HepG2 (cell line): ENCODE data around the gene CEBPB. TPM values are rescaled to one million over a fixed set of nuclear protein-coding genes. Genes with fewer than 3 reads are reported as not detected.

Experiments
- ATF7 ChIP-seq, 2 experiments: fragments of 450-650 bp in 1 of 2; sonication (generic) in 1 of 2; formaldehyde crosslinking in 1 of 2; IDR thresholded peaks; 2 replicates each; pipeline versions ENCODE4 v1.4.0 to v1.6.1; 2016 to 2020; ENCODE audit warnings: antibody characterized with exemption in 1 of 2, mild to moderate bottlenecking in 1 of 2, missing genetic modification reagents in 1 of 2
- BRF2 ChIP-seq: sonication (generic); formaldehyde crosslinking; IDR thresholded peaks from 2 replicates; pipeline ENCODE4 v1.8.1; 2022; ENCODE audit warnings: mild to moderate bottlenecking, missing genetic modification reagents
- CAMTA2 ChIP-seq: sonication (generic); formaldehyde crosslinking; IDR thresholded peaks from 2 replicates; pipeline ENCODE4 v1.4.0; 2020; ENCODE audit warnings: mild to moderate bottlenecking, missing genetic modification reagents, borderline replicate concordance
- CCDC6 ChIP-seq: sonication (generic); formaldehyde crosslinking; IDR thresholded peaks from 2 replicates; pipeline ENCODE4 v1.8.1; 2022; ENCODE audit warnings: mild to moderate bottlenecking, missing genetic modification reagents, moderate library complexity
- E2F2 ChIP-seq: sonication (generic); formaldehyde crosslinking; IDR thresholded peaks from 2 replicates; pipeline ENCODE4 v1.4.0; 2020; ENCODE audit warnings: missing genetic modification reagents, borderline replicate concordance
- FOXP4 ChIP-seq: sonication (generic); formaldehyde crosslinking; IDR thresholded peaks from 2 replicates; pipeline ENCODE4 v1.4.0; 2020; ENCODE audit warnings: missing genetic modification reagents
- KDM2A ChIP-seq: sonication (generic); formaldehyde crosslinking; IDR thresholded peaks from 2 replicates; pipeline ENCODE4 v1.4.0; 2020; ENCODE audit warnings: low read depth, missing genetic modification reagents, borderline replicate concordance
- MAFK ChIP-seq, 2 experiments: IDR thresholded peaks in 1 of 2; conservative IDR thresholded peaks in 1 of 2; 2 replicates each; pipeline ENCODE4 v1.6.1; 2011; ENCODE audit warnings: improper control_type of control experiment in 2 of 2, low read length in 2 of 2
- MBD4 ChIP-seq: IDR thresholded peaks from 2 replicates; pipeline ENCODE4 v1.6.1; 2012; ENCODE audit warnings: low read length, inconsistent platforms, borderline replicate concordance
- NPAS2 ChIP-seq: sonication (generic); formaldehyde crosslinking; IDR thresholded peaks from 2 replicates; pipeline ENCODE4 v1.8.0; 2022; ENCODE audit warnings: mild to moderate bottlenecking, missing genetic modification reagents, borderline replicate concordance
- PCBP1 ChIP-seq: fragments of 200-400 bp; formaldehyde crosslinking; IDR thresholded peaks from 2 replicates; pipeline ENCODE4 v1.6.1; 2017; ENCODE audit warnings: mild to moderate bottlenecking, low read depth, low read length, borderline replicate concordance
- SPEN ChIP-seq: sonication (generic); formaldehyde crosslinking; IDR thresholded peaks from 2 replicates; pipeline ENCODE4 v1.5.1; 2020; ENCODE audit warnings: low read depth, mild to moderate bottlenecking, missing genetic modification reagents
- TBP ChIP-seq: sonication (generic); formaldehyde crosslinking; IDR thresholded peaks from 2 replicates; pipeline ENCODE4 v1.5.0; 2020; ENCODE audit warnings: missing genetic modification reagents
- TBX2 ChIP-seq: sonication (generic); formaldehyde crosslinking; IDR thresholded peaks from 2 replicates; pipeline ENCODE4 v1.5.0; 2020; ENCODE audit warnings: missing genetic modification reagents, mild to moderate bottlenecking, borderline replicate concordance
- TFDP1 ChIP-seq: IDR thresholded peaks from 2 replicates; pipeline ENCODE4 v1.6.1; 2016; ENCODE audit warnings: missing compliant biosample characterization, missing genetic modification reagents, borderline replicate concordance
- ZNF619 ChIP-seq: sonication (generic); formaldehyde crosslinking; IDR thresholded peaks from 2 replicates; pipeline ENCODE4 v1.4.0; 2020; ENCODE audit warnings: mild to moderate bottlenecking, missing genetic modification reagents
- ZNF746 ChIP-seq: sonication (generic); formaldehyde crosslinking; IDR thresholded peaks from 2 replicates; pipeline ENCODE4 v1.8.0; 2022; ENCODE audit warnings: mild to moderate bottlenecking, missing genetic modification reagents
- ZNF782 ChIP-seq: sonication (generic); formaldehyde crosslinking; IDR thresholded peaks from 2 replicates; pipeline ENCODE4 v1.4.0; 2020; ENCODE audit warnings: missing genetic modification reagents, mild to moderate bottlenecking, borderline replicate concordance
- ZXDC ChIP-seq: sonication (generic); formaldehyde crosslinking; IDR thresholded peaks from 2 replicates; pipeline ENCODE4 v1.5.0; 2020; ENCODE audit warnings: mild to moderate bottlenecking, missing genetic modification reagents
- polyA plus RNA-seq, 8 experiments: library from polyadenylated mRNA; depleted of rRNA in 3 of 8; stranded (reverse) in 7 of 8; unstranded in 1 of 8; fragments of >200 nt; fragmentation: Illumina TruSeq in 4 of 8; extraction: Trizol in 4 of 8; gene quantifications; 2 replicates each; pipeline versions ENCODE4 v1.2.1 to v1.2.3, GENCODE V29; 2011 to 2016; ENCODE audit warnings: low read depth in 4 of 8, missing spikeins in 1 of 8, mixed read lengths in 1 of 8; ENCODE audit not compliant: insufficient read depth in 1 of 8
- total RNA-seq, 5 experiments: library from RNA; depleted of rRNA; stranded (reverse); fragments of >200 nt; fragmentation: Illumina TruSeq; extraction: Trizol; gene quantifications; 2 replicates each; pipeline ENCODE4 v1.2.3, GENCODE V29; 2016; ENCODE audit warnings: low read depth in 1 of 5

Gene CEBPB
- total and polyA plus RNA-seq, 2 of the 13 experiments (the other 11 are each of a cell fraction or from before 2014, with no cell fraction given) = 18.5 to 28.2 TPM

- TF ChIP-seq ZXDC (CRISPR knock-in tag) = no peak
- peak; percentile 46 for TF ChIP-seq ATF7 (IDR thresholded peaks at IDR 0.05)
- TF ChIP-seq ATF7 (CRISPR knock-in tag; IDR thresholded peaks at IDR 0.05) = peak; percentile 91
- peak; percentile 94 for TF ChIP-seq ZNF746 (CRISPR knock-in tag)
- no peak for TF ChIP-seq ZNF782 (CRISPR knock-in tag)
- peak; percentile 62; the same call in 1 of the 2 replicates for TF ChIP-seq TFDP1 (CRISPR knock-in tag)
- 0 out of 2 replicates have a peak, but pooled peaks have one; percentile 39 for TF ChIP-seq MBD4
- no peak for TF ChIP-seq PCBP1
- TF ChIP-seq BRF2 (CRISPR knock-in tag) = peak; percentile 66; the same call in 1 of the 2 replicates
- TF ChIP-seq KDM2A (CRISPR knock-in tag) = peak; percentile 91
- peak; percentile 96 for TF ChIP-seq FOXP4 (CRISPR knock-in tag)
- TF ChIP-seq SPEN (CRISPR knock-in tag) = peak; percentile 86; the same call in 1 of the 2 replicates
- peak; percentile 90 to 98 for TF ChIP-seq MAFK (conservative IDR thresholded peaks at IDR 0.05 in 1 of 2, IDR thresholded peaks at IDR 0.05 in 1 of 2; ENCODE audit: low read length in 2 of 2)
- TF ChIP-seq TBP (CRISPR knock-in tag) = no peak
- TF ChIP-seq CCDC6 (CRISPR knock-in tag) = peak; percentile 90; the same call in 1 of the 2 replicates
- peak; percentile 99 for TF ChIP-seq TBX2
- TF ChIP-seq ZNF619 (CRISPR knock-in tag) = peak; percentile 79; the same call in 1 of the 2 replicates
- TF ChIP-seq E2F2 (CRISPR knock-in tag) = no peak
- TF ChIP-seq NPAS2 (CRISPR knock-in tag) = no peak
- peak; percentile 42; the same call in 1 of the 2 replicates for TF ChIP-seq CAMTA2 (CRISPR knock-in tag)
These were observed 24.7 kb upstream of the CEBPB start (continued) for GRCh38 chr20:50165684-50166554.
